RKO (cell line): ENCODE measurements around the gene MAP4K2.

ENCODE experiments used
- DNase-seq: peaks from one replicate; pipeline ENCODE4 v3.0.0-alpha.2; 2016; ENCODE audit warnings: low spot score

MAP4K2 gene

GRCh38 chr11:64736654-64737053, 66.4 kb downstream of the MAP4K2 start:
- DNase-seq, result no peak

GRCh38 chr11:64735725-64736259, 67.2 kb downstream of the MAP4K2 start:
- DNase-seq, result no peak
